H7 (cell line): ENCODE measurements around the gene ATP8B4. TPM values are rescaled to one million over a fixed set of nuclear protein-coding genes. Genes with fewer than 3 reads are reported as not detected.

Experiments
- DNase-seq: peaks from one replicate; pipeline ENCODE4 v3.0.0; 2012
- H3K27me3 ChIP-seq: 2 replicates; pipeline ENCODE4 v1.6.0; 2011; ENCODE audit warnings: mild to moderate bottlenecking, low read length; ENCODE audit not compliant: control insufficient read depth, insufficient read depth
- H3K36me3 ChIP-seq: replicated peaks from 2 replicates; pipeline ENCODE4 v1.5.1; 2011; ENCODE audit warnings: low read length; ENCODE audit not compliant: control insufficient read depth, insufficient read depth
- H3K4me3 ChIP-seq: 2 replicates; pipeline ENCODE4 v1.5.1; 2011; ENCODE audit warnings: low read depth, mild to moderate bottlenecking, control low read depth, low read length, moderate library complexity; ENCODE audit not compliant: insufficient read depth
- total RNA-seq: library from RNA; depleted of rRNA; stranded (reverse); fragments of >200 nt; shearing (Covaris generic); gene quantifications from 2 replicates; pipeline ENCODE4 v1.2.3, GENCODE V29; 2014

ATP8B4 gene
- total RNA-seq, 1 experiment from 2014 or later = not detected

GRCh38 chr15:50071551-50072258 is 47.3 kb downstream of the ATP8B4 start:
- no peak for DNase-seq
- H3K36me3 ChIP-seq = no peaks in the 10 kb centered on the region

GRCh38 chr15:50068016-50068415 is 51.0 kb downstream of the ATP8B4 start:
- H3K4me3 ChIP-seq = no peak overlapping the region
- H3K27me3 ChIP-seq = no peaks in the 10 kb centered on the region
- no peaks in the 10 kb centered on the region for H3K36me3 ChIP-seq
- DNase-seq = no peak

More at GRCh38 chr15:50071551-50072258, 47.3 kb downstream of the ATP8B4 start:
- Histone ChIP-seq H3K4me3 (no peak overlapping the region), H3K27me3 (no peaks in the 10 kb centered on the region)

GRCh38 chr15:50067254-50067653 is 51.8 kb downstream of the ATP8B4 start:
- Histone ChIP-seq H3K4me3 (no peak overlapping the region), H3K27me3 (no peaks in the 10 kb centered on the region), H3K36me3 (no peaks in the 10 kb centered on the region)
- DNase-seq = no peak

- Histone ChIP-seq H3K27me3 (no peaks in the 10 kb centered on the region), H3K4me3 (no peak overlapping the region), H3K36me3 (no peaks in the 10 kb centered on the region)
- DNase-seq = no peak
Observed at GRCh38 chr15:50066666-50067065, 52.4 kb downstream of the ATP8B4 start.

GRCh38 chr15:50066202-50066601 is 52.8 kb downstream of the ATP8B4 start:
- no peak overlapping the region for H3K4me3 ChIP-seq
- no peak for DNase-seq
- no peaks in the 10 kb centered on the region for H3K36me3 ChIP-seq
- no peaks in the 10 kb centered on the region for H3K27me3 ChIP-seq

- no peak overlapping the region for H3K4me3 ChIP-seq
- no peak for DNase-seq
- H3K36me3 ChIP-seq = no peaks in the 10 kb centered on the region
- no peaks in the 10 kb centered on the region for H3K27me3 ChIP-seq
Observed at GRCh38 chr15:50065279-50065678, 53.8 kb downstream of the ATP8B4 start.

- no peak for DNase-seq
- no peaks in the 10 kb centered on the region for H3K36me3 ChIP-seq
- H3K4me3 ChIP-seq = no peak overlapping the region
- H3K27me3 ChIP-seq = no peaks in the 10 kb centered on the region
Observed at GRCh38 chr15:50064673-50065072, 54.4 kb downstream of the ATP8B4 start.

- no peaks in the 10 kb centered on the region for H3K27me3 ChIP-seq
- no peak for DNase-seq
- H3K4me3 ChIP-seq = no peak overlapping the region
- no peaks in the 10 kb centered on the region for H3K36me3 ChIP-seq
Observed at GRCh38 chr15:50063226-50063625, 55.8 kb downstream of the ATP8B4 start.

GRCh38 chr15:50061503-50061902 is 57.5 kb downstream of the ATP8B4 start:
- no peak for DNase-seq
- no peaks in the 10 kb centered on the region for H3K36me3 ChIP-seq
- no peak overlapping the region for H3K4me3 ChIP-seq
- H3K27me3 ChIP-seq = no peaks in the 10 kb centered on the region

GRCh38 chr15:50059883-50060282 is 59.1 kb downstream of the ATP8B4 start:
- no peaks in the 10 kb centered on the region for H3K27me3 ChIP-seq
- no peak overlapping the region for H3K4me3 ChIP-seq
- no peaks in the 10 kb centered on the region for H3K36me3 ChIP-seq
- no peak for DNase-seq

- Histone ChIP-seq H3K27me3 (no peaks in the 10 kb centered on the region), H3K36me3 (no peaks in the 10 kb centered on the region), H3K4me3 (no peak overlapping the region)
- no peak for DNase-seq
Observed at GRCh38 chr15:50059203-50059772, 59.7 kb downstream of the ATP8B4 start.

GRCh38 chr15:50057905-50058639 is 61.0 kb downstream of the ATP8B4 start:
- Histone ChIP-seq H3K4me3 (no peak overlapping the region), H3K36me3 (no peaks in the 10 kb centered on the region), H3K27me3 (no peaks in the 10 kb centered on the region)
- DNase-seq = no peak

GRCh38 chr15:50057196-50057595 is 61.8 kb downstream of the ATP8B4 start:
- Histone ChIP-seq H3K36me3 (no peaks in the 10 kb centered on the region), H3K27me3 (no peaks in the 10 kb centered on the region), H3K4me3 (no peak overlapping the region)
- no peak for DNase-seq

GRCh38 chr15:50055750-50056157 is 63.3 kb downstream of the ATP8B4 start:
- DNase-seq = no peak
- no peaks in the 10 kb centered on the region for H3K27me3 ChIP-seq
- H3K36me3 ChIP-seq = no peaks in the 10 kb centered on the region
- H3K4me3 ChIP-seq = no peak overlapping the region

GRCh38 chr15:50055332-50055731 is 63.7 kb downstream of the ATP8B4 start:
- Histone ChIP-seq H3K4me3 (no peak overlapping the region), H3K36me3 (no peaks in the 10 kb centered on the region), H3K27me3 (no peaks in the 10 kb centered on the region)
- DNase-seq = no peak
